HAP-1 (cell line): ENCODE measurements around the gene DVL1.

Experiments used
- DNase-seq, 2 experiments: peaks; one replicate each; pipeline ENCODE4 v3.0.0-alpha.2; 2016 to 2020; ENCODE audit warnings: low spot score in 2 of 2
- H3K27me3 ChIP-seq: fragments of 250-450 bp; sonication (Bioruptor Pico); 2 replicates; pipeline ENCODE4 v1.5.1; 2020; ENCODE audit warnings: low read depth, mild to moderate bottlenecking, moderate library complexity
- H3K36me3 ChIP-seq: fragments of 250-450 bp; sonication (Bioruptor Pico); replicated peaks from 2 replicates; pipeline ENCODE4 v1.5.1; 2020; ENCODE audit warnings: mild to moderate bottlenecking
- H3K4me1 ChIP-seq: fragments of 250-450 bp; sonication (Bioruptor Pico); 2 replicates; pipeline ENCODE4 v1.5.1; 2020; ENCODE audit warnings: mild to moderate bottlenecking
- H3K4me3 ChIP-seq: fragments of 250-450 bp; sonication (Bioruptor Pico); 2 replicates; pipeline ENCODE4 v1.5.1; 2020; ENCODE audit warnings: mild to moderate bottlenecking, moderate library complexity
- H3K9me3 ChIP-seq: fragments of 250-450 bp; sonication (Bioruptor Pico); 2 replicates; pipeline ENCODE4 v1.5.1; 2020; ENCODE audit warnings: mild to moderate bottlenecking, moderate library complexity
- in situ Hi-C: fragments of 300-500 bp; cut with MboI; formaldehyde crosslinking; loops from 3 replicates; pipeline ENCODE4 v1.14.3; 2020; ENCODE audit warnings: low sequenced_read_pairs, inconsistent platforms, mixed read lengths

Gene DVL1

GRCh38 chr1:1315435-1315954 lies 33.7 kb downstream of the DVL1 start:
- Histone ChIP-seq H3K4me3 (no peak overlapping the region), H3K9me3 (no peaks in the 10 kb centered on the region), H3K4me1 (no peaks in the 10 kb centered on the region), H3K36me3 (peaks cover 85% of the 10 kb centered on the region), H3K27me3 (no peaks in the 10 kb centered on the region)
- DNase-seq, result no peak
- in situ Hi-C loops, result no loop called here

GRCh38 chr1:1314678-1315335 lies 34.4 kb downstream of the DVL1 start:
- DNase-seq, result no peak
- peaks cover 4% of the 10 kb centered on the region; the same call in 1 of the 2 replicates for H3K4me1 ChIP-seq
- in situ Hi-C loops, result no loop called here
- H3K9me3 ChIP-seq, result no peaks in the 10 kb centered on the region
- H3K4me3 ChIP-seq, result no peak overlapping the region
- no peaks in the 10 kb centered on the region for H3K27me3 ChIP-seq
- H3K36me3 ChIP-seq, result peaks cover 85% of the 10 kb centered on the region

GRCh38 chr1:1314237-1314586 lies 35.0 kb downstream of the DVL1 start:
- H3K9me3 ChIP-seq, result no peaks in the 10 kb centered on the region
- no peak overlapping the region for H3K4me3 ChIP-seq
- in situ Hi-C loops, result no loop called here
- H3K36me3 ChIP-seq, result peaks cover 80% of the 10 kb centered on the region
- H3K27me3 ChIP-seq, result no peaks in the 10 kb centered on the region
- H3K4me1 ChIP-seq, result peaks cover 6% of the 10 kb centered on the region; the same call in 1 of the 2 replicates
- no peak for DNase-seq

GRCh38 chr1:1313500-1314236 lies 35.5 kb downstream of the DVL1 start:
- Histone ChIP-seq H3K27me3 (no peaks in the 10 kb centered on the region), H3K36me3 (peaks cover 74% of the 10 kb centered on the region), H3K9me3 (no peaks in the 10 kb centered on the region), H3K4me1 (peaks cover 6% of the 10 kb centered on the region; the same call in 1 of the 2 replicates), H3K4me3 (no peak overlapping the region)
- DNase-seq, result no peak
- in situ Hi-C loops, result no loop called here

- DNase-seq, result no peak
- Histone ChIP-seq H3K4me1 (peaks cover 6% of the 10 kb centered on the region; the same call in 1 of the 2 replicates), H3K36me3 (peaks cover 68% of the 10 kb centered on the region), H3K27me3 (no peaks in the 10 kb centered on the region), H3K4me3 (no peak overlapping the region), H3K9me3 (no peaks in the 10 kb centered on the region)
- in situ Hi-C loops, result no loop called here
These were observed 36.5 kb downstream of the DVL1 start for GRCh38 chr1:1312450-1313314.

GRCh38 chr1:1311107-1312104 lies 37.8 kb downstream of the DVL1 start:
- H3K9me3 ChIP-seq, result no peaks in the 10 kb centered on the region
- no peak for DNase-seq
- peaks cover 12% of the 10 kb centered on the region for H3K4me1 ChIP-seq
- H3K4me3 ChIP-seq, result no peak overlapping the region
- in situ Hi-C loops, result no loop called here
- H3K27me3 ChIP-seq, result no peaks in the 10 kb centered on the region
- H3K36me3 ChIP-seq, result peaks cover 56% of the 10 kb centered on the region

GRCh38 chr1:1310476-1311053 lies 38.7 kb downstream of the DVL1 start:
- DNase-seq, result no peak
- no peak overlapping the region for H3K4me3 ChIP-seq
- in situ Hi-C loops, result no loop called here
- H3K9me3 ChIP-seq, result no peaks in the 10 kb centered on the region
- peaks cover 53% of the 10 kb centered on the region for H3K36me3 ChIP-seq
- H3K4me1 ChIP-seq, result peaks cover 21% of the 10 kb centered on the region
- H3K27me3 ChIP-seq, result no peaks in the 10 kb centered on the region

GRCh38 chr1:1310109-1310385 lies 39.2 kb downstream of the DVL1 start:
- Histone ChIP-seq H3K4me3 (peak overlapping the region; percentile 79), H3K36me3 (peaks cover 50% of the 10 kb centered on the region), H3K4me1 (peaks cover 26% of the 10 kb centered on the region), H3K9me3 (no peaks in the 10 kb centered on the region), H3K27me3 (no peaks in the 10 kb centered on the region)
- in situ Hi-C loops, result no loop called here
- no peak for DNase-seq

GRCh38 chr1:1309251-1310108 lies 39.7 kb downstream of the DVL1 start:
- Histone ChIP-seq H3K36me3 (peaks cover 44% of the 10 kb centered on the region), H3K9me3 (no peaks in the 10 kb centered on the region), H3K4me1 (peaks cover 32% of the 10 kb centered on the region), H3K27me3 (no peaks in the 10 kb centered on the region), H3K4me3 (peak overlapping the region; percentile 79)
- DNase-seq, result peak in 1 of 2 experiments; percentile 21
- in situ Hi-C loops, result loop anchor here (10.0 kb wide), 2 partner anchors 65 to 195 kb away; partner anchors contain the start of genes C1QTNF12 and C1orf159

GRCh38 chr1:1308756-1309250 lies 40.4 kb downstream of the DVL1 start:
- Histone ChIP-seq H3K4me1 (peaks cover 34% of the 10 kb centered on the region), H3K27me3 (no peaks in the 10 kb centered on the region), H3K4me3 (peak overlapping the region; percentile 79), H3K9me3 (no peaks in the 10 kb centered on the region), H3K36me3 (peaks cover 38% of the 10 kb centered on the region)
- DNase-seq, result no peak
- in situ Hi-C loops, result loop anchor here (10.0 kb wide), 2 partner anchors 64 to 194 kb away; partner anchors contain the start of genes C1QTNF12 and C1orf159

- no peaks in the 10 kb centered on the region for H3K9me3 ChIP-seq
- peaks cover 34% of the 10 kb centered on the region for H3K4me1 ChIP-seq
- in situ Hi-C loops, result loop anchor here (10.0 kb wide), 2 partner anchors 63 to 193 kb away; partner anchors contain the start of genes C1QTNF12 and C1orf159
- peaks cover 31% of the 10 kb centered on the region for H3K36me3 ChIP-seq
- DNase-seq, result peak; percentile 90 to 91
- H3K27me3 ChIP-seq, result no peaks in the 10 kb centered on the region
- H3K4me3 ChIP-seq, result peak within 1 kb of the TSS; percentile 79
These were observed 41.1 kb downstream of the DVL1 start, which contains the start of the genes ACAP3 and PUSL1 for GRCh38 chr1:1307923-1308755. Gene ACAP3 (minus strand): TSS chr1:1307930. CDS start chr1:1307815, 115 bp downstream. Gene PUSL1 (plus strand): TSS chr1:1308597. CDS start chr1:1308644, 47 bp downstream.
